Measurements from ENCODE around the gene SLC12A4.
"Not testable (repeated sequence)": the region's sequence is repeated elsewhere in the genome, so short reads cannot be mapped to it uniquely, and the experiment has no call there.

SLC12A4 gene

DNA sequence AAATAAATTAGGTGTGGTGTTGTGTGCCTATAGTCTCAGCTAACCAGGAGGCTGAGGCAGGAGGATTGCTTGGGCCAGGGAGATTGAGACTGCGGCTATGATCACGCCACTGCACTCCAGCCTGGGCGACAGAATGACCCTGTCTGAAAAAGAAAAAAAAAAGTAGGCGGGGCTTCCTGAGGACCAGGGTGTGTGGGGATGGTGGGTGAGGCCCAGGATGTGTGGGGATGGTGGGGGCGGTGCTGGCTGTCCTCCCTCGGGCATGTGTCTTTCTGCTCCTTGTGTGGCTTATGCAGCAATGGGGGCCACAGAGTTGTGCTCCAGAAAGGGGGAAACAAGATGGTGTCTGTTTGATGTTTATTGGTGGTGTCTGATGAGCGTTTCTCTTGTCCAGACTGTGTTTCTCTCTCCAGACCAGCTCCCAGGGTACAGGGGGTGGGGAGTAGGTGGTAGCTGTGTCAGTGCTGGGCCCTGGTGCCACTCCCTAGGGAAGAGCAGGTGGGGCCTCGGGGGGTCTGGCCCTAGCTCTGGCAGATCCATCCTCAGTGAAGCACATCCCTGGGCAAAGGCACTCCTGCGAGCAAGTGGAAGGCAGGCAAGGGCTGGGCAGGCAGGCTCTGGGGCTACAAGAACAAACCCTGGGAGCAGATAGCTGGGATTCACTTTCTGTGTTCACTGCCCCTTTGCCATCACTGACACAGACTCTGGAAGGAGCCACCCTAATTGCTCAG lies 26.8 kb downstream of the SLC12A4 start:
- DNase-seq (ENCODE audit: low read depth): no peak

DNA sequence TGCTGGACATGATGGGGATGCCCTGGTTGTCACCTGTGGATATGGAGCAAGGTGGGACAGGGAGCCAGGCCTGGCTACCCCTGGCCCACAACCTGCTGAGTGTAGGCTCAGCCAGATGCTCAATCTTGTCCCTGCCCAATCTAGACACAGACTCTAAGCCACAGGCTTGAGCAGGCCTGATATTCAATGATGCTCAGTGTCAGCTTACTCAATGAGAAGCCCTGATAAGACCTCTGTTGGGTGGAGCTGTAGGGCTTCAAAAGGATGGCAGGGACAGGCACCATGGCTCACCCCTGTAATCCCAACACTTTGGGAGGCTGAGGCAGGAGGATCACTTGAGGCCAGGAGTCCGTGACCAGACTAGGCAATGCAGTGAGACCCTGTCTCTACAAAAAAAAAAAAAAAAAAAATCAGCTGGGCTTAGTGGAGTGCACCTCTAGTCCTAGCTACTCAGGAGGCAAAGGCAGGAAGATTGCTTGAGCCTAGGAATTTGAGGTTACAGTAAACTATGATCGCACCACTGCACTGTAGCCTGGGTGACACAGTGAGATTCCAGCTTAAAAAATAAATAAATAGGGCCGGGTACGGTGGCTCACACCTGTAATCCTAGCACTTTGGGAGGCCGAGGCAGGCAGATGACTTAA lies 27.9 kb downstream of the SLC12A4 start:
- no peak for DNase-seq (ENCODE audit: low read depth)

DNA sequence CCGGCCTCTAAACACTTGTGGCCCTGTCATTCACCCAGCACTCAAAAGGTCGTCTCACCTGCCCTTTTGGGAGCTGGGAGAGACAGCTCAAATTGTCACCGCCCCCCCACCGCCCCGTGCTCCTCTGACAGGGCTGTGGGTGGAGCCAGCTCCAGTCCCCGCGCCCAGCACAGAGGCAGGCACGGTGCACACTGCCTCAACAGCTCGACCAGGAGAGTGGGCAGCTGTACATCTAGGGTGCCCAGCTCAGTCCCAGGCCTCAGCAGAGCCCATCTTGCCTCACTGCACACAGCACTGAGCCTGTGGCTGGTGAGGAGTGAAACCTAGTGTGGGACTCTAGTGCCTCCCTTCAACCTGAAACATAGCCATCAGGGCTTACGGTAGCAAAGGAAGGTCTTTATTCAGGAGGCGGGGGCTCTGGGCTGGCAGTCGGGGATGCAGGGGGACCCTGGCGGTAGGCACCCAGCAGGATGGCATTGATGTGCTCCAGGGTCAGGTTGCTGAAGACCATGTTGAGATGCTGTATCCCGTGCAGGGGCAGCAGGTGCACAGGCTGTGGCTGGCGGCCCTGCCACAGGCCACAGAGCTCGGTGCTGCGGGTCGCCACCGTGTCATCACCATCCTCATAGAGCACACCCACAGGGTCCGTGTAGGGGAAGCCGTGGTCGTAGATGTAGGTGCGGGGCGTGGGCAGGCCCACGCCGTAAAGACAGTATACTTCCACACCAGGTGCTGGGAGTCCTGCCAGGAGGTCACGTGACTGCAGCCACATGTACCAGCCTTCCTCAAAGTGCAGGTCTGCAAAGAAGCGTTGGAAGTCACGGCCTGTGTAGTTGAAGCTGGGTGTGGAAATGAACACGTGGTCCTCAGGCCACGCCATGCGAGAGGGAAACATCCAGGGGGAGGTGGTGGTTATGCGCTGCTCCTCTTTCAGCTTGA lies 28.7 kb downstream of the SLC12A4 start:
- no peak for DNase-seq (ENCODE audit: low read depth)

DNA sequence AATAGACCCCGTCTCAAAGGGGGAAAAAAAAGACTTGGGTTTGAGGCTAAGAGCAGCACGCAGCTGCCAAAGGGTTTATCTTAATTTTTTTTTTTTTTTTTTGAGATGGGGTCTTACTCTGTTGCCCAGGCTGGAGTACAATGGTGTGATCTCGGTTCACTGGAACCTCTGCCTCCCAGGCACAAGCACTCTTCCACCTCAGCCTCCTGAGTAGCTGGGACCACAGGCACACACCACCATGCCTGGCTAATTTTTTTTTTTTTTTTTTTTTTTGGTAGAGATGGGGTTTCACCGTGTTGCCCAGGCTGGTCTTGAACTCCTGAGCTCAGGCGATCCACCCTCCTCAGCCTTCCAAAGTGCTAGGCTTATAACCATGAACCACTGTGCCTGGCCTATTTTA lies 30.7 kb downstream of the SLC12A4 start:
- DNase-seq (ENCODE audit: low read depth): not testable (repeated sequence)

DNA sequence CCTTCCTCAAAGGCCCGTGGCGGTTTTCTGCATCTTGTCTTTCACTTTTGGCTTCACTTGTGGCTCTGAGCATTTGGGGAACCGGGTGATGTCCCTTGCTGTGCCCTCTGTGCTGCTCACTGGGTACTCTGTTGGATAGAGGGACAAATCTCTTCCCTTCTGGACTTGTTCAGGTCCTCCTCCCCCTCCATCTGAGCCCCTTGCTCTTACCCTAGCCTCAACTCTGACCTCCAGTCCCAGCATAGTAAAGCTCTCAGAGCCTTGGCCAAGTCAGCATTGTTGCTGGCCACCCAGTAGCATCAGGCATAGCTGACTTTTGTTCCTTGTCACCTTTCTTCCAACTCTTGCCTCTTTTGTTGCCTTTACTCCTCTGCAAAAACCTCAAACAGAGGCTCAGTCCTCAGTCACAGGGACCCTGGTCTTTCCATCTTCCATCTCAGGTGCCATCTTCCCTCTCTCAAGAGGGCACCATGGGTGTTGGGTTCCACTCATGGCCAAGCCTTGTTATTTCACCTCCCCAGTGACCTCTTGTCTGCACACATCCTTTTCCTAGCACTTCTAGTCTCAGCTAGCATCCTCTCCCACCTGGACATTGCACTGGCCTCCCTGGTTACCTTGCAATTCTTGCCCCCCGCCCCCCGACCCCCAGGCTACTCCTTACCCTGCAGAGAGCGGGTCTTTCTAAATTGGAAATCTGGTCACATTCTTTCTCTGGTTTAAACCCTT lies 31.4 kb downstream of the SLC12A4 start:
- peak; percentile 37 for DNase-seq (ENCODE audit: low read depth)

DNA sequence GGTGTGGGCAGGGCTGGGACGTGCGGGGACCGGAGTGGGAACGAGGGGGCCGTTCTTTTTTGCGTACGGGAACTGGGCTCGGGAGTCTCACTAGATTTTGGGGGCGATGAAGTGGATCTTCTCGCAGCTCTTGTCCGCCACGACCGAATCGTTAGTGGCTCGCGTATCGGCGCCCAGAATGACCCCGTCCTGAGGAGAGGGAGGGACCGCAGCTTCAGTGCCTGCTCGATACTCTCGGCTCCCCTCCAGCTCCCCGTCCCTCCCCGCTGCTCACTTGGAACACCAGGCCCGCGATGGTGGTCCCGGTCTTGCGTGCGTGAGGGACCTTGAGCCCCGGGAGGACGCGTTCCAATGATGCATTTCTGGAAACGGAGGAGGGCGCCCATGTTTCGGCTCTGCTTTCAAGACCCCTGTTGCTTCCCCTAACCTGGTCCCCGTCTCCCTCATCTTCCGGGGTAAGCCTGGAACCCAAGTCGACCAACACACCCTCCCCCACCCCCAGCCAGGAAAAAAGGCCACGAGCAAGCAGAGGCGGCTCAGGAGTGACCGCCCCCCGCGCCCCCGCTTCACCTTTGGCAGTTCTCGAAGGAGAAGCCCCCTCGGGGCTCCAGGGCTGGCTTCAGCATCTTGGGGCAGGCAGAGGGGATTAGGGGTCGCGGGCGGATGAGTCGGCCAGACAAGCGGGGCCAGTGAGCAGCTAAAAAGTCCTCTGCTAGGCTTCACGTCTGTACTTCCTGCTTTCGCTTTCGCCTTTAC lies 32.1 kb downstream of the SLC12A4 start, which contains the start of gene PSMB10:
Gene PSMB10 (minus strand): TSS at position 727 of the 756 bp plus-strand sequence. CDS start 101 bp downstream, at position 626.
- no peak for DNase-seq (ENCODE audit: low read depth)

DNA sequence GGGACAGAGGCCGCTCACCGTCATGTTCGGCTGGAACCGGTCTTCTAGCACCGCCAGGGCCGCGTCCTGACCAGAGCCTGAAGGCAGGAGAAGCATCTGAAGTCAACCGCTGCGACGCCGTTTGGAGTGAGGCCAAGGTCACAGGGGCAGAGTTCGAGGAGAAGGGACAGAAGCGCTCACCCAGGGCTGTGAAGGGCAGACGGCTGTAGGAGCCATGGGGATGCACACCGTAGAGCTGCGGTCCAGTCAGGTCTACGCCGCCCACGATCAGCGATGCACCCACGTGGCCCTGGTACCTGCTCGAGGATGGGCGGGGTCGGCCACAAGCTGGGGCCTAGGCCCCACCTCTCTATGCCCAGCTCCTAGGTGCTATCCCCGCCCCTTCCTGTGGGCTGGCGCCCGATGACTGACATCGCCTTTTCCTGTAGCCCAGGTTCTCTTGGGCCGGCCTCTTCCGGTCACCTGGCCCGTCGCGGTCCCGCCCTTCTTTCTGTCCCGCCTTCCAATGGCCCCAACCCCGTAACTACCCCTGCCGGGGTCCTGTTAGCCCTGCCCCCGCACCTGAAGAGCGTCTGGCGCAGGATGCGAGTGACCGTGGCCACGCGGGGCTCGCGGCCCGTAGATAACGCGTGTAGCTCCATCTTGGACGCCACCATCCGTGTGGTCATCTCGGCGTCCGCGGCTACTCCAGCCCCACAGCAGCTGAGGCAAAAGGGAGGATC lies 32.9 kb downstream of the SLC12A4 start:
- DNase-seq (ENCODE audit: low read depth): peak; percentile 80

DNA sequence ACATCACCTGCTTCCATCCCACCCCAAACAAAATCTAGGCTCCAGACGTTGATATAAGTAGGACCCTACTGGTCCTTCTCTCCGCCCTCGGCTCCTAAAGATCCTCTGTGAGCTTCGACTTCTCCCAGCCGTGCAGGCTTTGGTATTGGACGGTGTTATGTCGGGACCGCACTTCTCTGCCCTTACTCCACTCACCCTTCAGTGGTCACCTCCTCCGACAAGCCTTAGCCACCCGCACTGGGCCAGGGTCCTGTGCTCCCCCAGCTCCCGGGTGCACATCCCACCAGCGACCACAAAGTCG lies 33.4 kb downstream of the SLC12A4 start:
- DNase-seq (ENCODE audit: low read depth): no peak

DNA sequence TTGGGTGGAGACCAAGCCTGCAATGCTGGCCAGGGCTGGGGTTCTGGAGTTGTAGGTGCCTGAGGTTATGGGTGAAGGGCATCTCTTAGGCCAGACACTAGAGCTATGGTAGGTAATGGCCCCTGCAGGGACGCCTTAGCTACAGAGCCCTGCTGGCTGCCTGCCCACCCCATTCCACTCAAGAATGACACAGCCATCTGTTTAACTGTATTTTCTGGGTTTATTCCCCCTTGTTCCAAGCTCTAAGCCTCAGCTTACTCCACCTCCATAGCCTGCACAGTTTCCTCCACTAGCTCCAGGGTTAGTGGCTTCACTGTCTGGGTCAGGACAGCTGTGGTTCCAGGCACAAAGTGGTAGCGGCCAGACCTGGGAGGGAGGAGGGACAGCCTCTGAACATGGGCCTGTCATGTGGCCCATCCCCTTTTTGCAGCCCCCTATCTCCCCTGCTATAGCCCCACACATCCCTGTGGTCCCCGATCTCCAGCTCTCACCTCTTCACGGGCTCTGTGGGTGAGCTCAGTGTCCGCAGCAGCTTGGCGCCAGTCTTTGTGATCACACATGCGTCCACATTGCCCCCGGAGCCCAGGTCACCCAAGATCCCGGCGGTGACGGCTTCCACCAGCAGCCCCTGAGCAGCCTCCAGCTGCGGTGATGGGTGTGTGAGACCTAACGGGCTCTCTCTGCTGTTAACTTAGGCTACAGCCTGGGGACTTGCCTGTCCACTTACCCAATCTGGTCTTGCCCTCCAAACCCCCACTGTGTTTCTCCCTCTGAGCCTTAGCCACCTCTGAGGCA lies 33.9 kb downstream of the SLC12A4 start:
- DNase-seq (ENCODE audit: low read depth): no peak

DNA sequence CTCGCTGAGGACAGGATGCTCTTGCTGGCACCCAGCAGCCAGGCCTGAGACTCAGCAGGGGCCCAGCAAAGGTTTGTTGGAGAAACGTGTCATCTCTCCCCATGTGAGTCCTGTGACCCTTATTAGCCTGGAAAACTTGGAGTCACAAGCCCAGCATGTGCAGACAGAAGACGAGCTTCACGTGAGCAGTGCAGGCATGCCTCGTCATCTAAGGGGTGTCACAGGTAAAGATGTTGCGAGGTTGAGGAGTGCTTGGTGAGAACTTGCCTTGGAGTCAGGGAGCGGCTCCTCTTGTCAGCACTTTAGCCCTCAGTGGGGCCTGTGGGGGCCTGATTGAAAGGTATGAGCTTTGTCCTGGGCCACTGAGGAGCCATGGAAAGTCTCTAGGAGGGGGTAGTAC lies 34.6 kb downstream of the SLC12A4 start:
- no peak for DNase-seq (ENCODE audit: low read depth)

DNA sequence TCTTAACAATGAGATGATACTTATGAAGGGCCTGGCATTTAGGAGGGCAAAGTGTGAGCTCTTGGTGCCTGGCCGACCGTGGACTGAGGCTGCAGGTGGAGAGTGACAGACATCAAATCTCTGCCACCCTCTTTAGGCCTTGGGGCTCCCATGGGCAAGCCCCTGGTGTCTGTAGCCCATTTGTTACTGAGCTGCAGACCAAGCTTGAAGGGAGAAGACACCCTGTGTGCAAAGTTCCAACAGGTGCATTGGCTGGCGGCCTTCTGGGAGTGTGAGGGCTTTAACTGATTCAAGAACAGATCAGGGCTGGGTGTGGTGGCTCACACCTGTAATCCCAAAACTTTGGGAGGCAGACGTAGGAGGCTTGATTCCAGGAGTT lies 36.0 kb downstream of the SLC12A4 start:
- DNase-seq (ENCODE audit: low read depth): no peak

DNA sequence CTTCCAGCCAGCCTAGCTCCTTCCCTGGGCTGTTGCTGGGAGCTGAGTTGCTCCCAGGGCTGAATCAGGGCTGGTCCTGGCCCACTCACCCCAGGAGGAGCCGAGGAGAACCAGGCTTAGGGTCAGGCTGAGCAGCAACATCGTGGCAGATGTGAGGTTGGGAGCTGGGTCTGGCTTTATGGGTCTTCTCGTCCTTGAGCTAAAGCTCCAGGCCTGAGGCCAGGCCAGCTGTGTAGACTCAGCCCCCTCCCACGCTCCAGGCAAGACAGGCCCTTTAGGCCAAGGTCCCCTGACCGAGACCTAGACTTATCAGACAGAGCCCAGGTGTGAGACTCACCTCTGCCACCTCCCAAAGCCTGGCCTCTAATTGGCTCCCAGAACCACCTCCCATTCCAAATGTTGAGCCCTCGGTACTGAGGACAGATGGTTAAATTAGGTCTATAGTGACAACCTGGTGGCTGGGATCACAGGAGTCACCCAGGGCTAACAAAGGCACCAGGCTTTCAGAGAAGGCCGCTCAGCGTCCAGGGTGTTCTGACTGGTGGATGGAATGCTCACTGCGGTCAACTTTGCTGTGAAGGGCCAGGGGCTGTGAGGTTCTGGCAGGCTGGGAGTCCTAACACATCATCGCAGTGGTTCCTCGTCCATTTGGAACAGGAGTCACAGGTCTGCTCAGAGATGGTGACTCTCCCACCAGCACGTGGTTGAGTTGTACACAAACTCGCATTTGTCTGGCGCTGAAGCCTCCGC lies 36.5 kb downstream of the SLC12A4 start, which contains the start of gene CTRL:
Gene CTRL (minus strand): TSS at position 151 of the 750 bp plus-strand sequence. CDS start 10 bp downstream, at position 141.
- DNase-seq (ENCODE audit: low read depth): no peak

DNA sequence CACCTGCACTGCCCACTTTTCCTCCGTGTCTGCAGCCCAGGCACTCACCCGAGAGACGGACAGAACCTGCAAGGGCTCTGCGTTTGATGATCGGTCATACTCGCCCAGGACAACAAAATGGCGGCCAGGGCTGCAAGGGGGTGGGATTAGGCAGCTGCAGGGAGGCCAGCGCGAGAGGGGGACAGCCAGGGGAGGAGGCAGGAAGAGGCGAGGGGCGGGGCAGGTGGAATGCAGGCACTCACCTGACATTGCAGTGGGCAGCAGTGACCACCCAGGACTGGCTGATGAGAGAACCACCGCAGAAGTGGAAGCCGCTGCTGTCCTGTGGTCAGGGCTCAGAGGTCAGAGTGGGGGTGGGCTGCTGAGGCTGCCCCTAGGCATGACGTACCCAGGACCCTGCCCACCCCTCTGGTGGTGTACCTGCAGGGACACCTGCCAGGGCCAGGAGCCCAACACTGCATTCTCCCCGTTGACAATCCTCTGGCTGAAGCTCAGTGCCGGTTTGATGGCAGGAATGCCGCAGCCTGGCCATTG lies 37.7 kb downstream of the SLC12A4 start:
- DNase-seq (ENCODE audit: low read depth): no peak

DNA sequence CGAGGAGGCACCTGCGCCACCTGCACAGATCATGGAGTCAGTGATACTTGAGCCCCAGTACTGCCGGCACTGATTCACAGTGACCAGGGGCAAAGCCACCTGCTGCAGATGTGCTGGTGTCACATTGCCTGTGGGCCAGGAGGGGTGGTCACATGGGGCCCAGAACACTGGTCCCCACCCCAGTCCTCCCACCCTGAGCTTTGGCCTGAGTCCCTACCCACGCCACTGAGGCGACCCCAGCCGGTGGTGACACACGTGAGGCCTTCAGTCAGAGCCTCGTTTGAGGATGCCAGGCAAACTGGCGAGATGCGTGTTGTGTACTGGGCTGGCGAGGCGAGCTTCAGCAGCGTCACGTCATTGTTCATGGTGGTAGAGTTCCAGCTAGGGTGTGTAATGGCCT lies 38.2 kb downstream of the SLC12A4 start:
- DNase-seq (ENCODE audit: low read depth): no peak

DNA sequence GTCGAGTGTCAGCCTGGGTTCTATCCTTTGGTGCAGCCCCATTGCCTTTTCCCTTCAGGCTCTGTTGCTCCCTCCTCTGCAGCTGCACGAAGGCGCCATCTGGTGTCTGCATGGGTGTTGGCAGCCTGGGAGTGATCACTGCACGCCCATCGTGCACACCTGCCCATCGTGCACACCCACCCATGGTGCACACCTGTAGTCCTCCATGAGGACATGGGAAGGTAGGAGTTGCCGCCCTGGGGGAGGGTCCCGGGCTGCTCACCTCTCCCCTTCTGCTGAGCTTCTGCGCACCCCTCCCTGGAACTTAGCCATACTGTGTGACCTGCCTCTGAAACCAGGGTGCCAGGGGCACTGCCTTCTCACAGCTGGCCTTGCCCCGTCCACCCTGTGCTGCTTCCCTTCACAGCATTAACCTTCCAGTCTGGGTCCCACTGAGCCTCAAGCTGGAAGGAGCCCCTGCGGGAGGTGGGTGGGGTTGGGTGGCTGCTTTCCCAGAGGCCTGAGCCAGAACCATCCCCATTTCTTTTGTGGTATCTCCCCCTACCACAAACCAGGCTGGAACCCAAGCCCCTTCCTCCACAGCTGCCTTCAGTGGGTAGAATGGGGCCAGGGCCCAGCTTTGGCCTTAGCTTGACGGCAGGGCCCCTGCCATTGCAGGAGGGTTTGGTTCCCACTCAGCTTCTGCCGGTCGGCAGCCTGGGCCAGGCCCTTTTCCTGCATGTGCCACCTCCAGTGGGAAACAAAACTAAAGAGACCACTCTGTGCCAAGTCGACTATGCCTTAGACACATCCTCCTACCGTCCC lies 39.7 kb downstream of the SLC12A4 start:
- DNase-seq (ENCODE audit: low read depth): peak; percentile 45

DNA sequence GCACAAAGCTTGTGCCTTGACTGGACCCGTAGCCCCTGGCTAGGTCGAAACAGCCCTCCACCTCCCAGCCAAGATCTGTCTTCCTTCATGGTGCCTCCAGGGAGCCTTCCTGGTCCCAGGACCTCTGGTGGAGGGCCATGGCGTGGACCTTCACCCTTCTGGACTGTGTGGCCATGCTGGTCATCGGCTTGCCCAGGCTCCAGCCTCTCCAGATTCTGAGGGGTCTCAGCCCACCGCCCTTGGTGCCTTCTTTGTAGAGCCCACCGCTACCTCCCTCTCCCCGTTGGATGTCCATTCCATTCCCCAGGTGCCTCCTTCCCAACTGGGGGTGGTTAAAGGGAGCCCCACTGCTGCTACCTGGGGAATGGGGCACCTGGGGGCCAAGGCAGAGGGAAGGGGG lies 40.3 kb downstream of the SLC12A4 start:
- no peak for DNase-seq (ENCODE audit: low read depth)

DNA sequence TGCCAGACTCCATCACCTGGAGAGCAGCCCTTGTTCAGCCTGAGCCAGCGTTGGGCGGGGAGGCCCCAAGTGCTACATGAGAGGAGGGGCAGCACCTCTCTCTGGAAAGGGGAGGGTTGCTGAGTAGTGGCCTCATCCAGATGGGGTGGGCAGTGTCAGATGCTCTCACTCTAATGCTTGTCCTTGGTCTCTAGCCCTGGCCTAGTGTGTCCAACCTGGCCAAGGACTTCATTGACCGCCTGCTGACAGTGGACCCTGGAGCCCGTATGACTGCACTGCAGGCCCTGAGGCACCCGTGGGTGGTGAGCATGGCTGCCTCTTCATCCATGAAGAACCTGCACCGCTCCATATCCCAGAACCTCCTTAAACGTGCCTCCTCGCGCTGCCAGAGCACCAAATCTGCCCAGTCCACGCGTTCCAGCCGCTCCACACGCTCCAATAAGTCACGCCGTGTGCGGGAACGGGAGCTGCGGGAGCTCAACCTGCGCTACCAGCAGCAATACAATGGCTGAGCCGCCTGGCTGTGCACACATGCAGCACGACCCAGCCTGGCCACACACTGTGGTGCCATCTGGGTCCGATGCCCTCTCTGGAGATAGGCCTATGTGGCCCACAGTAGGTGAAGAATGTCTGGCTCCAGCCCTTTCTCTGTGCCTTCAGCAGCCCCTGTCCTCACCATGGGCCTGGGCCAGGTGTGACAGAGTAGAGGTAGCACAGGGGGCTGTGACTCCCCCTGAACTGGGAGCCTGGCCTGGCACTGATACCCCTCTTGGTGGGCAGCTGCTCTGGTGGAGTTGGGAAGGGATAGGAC lies 41.1 kb downstream of the SLC12A4 start:
- DNase-seq (ENCODE audit: low read depth): no peak

All from stimulated activated CD8-positive, alpha-beta memory T cell treated with anti-CD3 and anti-CD28 coated beads, Interleukin-15, amount 100 ng/mL, for 24 hours (primary cell).